Astrocyte (in vitro differentiated cells and primary cell): ENCODE measurements around the gene PKHD1. TPM values are rescaled to one million over a fixed set of nuclear protein-coding genes. Genes with fewer than 3 reads are reported as not detected.

Experiments used
- DNase-seq: peaks from one replicate; pipeline ENCODE4 v3.0.0-alpha.2; 2010; ENCODE audit warnings: low read depth
- FAIRE-seq: peaks from 2 replicates; lab custom pipeline; 2011; peaks lifted over from hg19 to GRCh38; lab: Jason Lieb, UNC
- H2AFZ ChIP-seq: 2 replicates; pipeline ENCODE4 v1.6.0; 2012; ENCODE audit warnings: low read depth, low read length, inconsistent platforms
- H3K27ac ChIP-seq: 2 replicates; pipeline ENCODE4 v1.5.1; 2011; ENCODE audit warnings: low read depth, low read length, inconsistent platforms
- H3K27me3 ChIP-seq: 2 replicates; pipeline ENCODE4 v1.6.0; 2011; ENCODE audit warnings: low read length, inconsistent platforms; ENCODE audit not compliant: insufficient read depth
- H3K36me3 ChIP-seq: 2 replicates; pipeline ENCODE4 v1.5.1; 2011; ENCODE audit warnings: low read length, inconsistent platforms; ENCODE audit not compliant: insufficient read depth
- H3K4me1 ChIP-seq: 2 replicates; pipeline ENCODE4 v1.5.1; 2011; ENCODE audit warnings: low read length, inconsistent platforms; ENCODE audit not compliant: insufficient read depth
- H3K4me2 ChIP-seq: 2 replicates; pipeline ENCODE4 v1.6.0; 2012; ENCODE audit warnings: low read length, inconsistent platforms
- H3K4me3 ChIP-seq: 2 replicates; pipeline ENCODE4 v1.5.1; 2011; ENCODE audit warnings: low read depth, mild to moderate bottlenecking, low read length, inconsistent platforms; ENCODE audit not compliant: insufficient read depth
- H3K79me2 ChIP-seq: 2 replicates; pipeline ENCODE4 v1.6.0; 2012; ENCODE audit warnings: mild to moderate bottlenecking, low read length, inconsistent platforms; ENCODE audit not compliant: insufficient read depth
- H3K9ac ChIP-seq: 2 replicates; pipeline ENCODE4 v1.6.0; 2012; ENCODE audit warnings: mild to moderate bottlenecking, low read length, inconsistent platforms
- H3K9me3 ChIP-seq: 2 replicates; pipeline ENCODE4 v1.5.1; 2012; ENCODE audit warnings: low read depth, mild to moderate bottlenecking, low read length, inconsistent platforms; ENCODE audit not compliant: insufficient read depth
- H4K20me1 ChIP-seq: 2 replicates; pipeline ENCODE4 v1.6.0; 2012; ENCODE audit warnings: low read length, inconsistent platforms; ENCODE audit not compliant: insufficient read depth
- H3K27ac Mint-ChIP-seq: one replicate; pipeline ENCODE4 v1.8.0; 2021; ENCODE audit warnings: mild to moderate bottlenecking, mixed read lengths; ENCODE audit not compliant: unreplicated experiment
- H3K27me3 Mint-ChIP-seq: one replicate; pipeline ENCODE4 v1.8.0; 2021; ENCODE audit warnings: low read depth, mixed read lengths; ENCODE audit not compliant: unreplicated experiment
- H3K36me3 Mint-ChIP-seq: one replicate; pipeline ENCODE4 v1.8.0; 2021; ENCODE audit warnings: low read depth, mixed read lengths; ENCODE audit not compliant: unreplicated experiment
- H3K4me1 Mint-ChIP-seq: one replicate; pipeline ENCODE4 v1.8.0; 2021; ENCODE audit warnings: low read depth, mixed read lengths; ENCODE audit not compliant: unreplicated experiment
- H3K4me3 Mint-ChIP-seq: one replicate; pipeline ENCODE4 v1.8.0; 2021; ENCODE audit warnings: mild to moderate bottlenecking, moderate library complexity, mixed read lengths; ENCODE audit not compliant: unreplicated experiment
- H3K9me3 Mint-ChIP-seq: one replicate; pipeline ENCODE4 v1.8.0; 2021; ENCODE audit warnings: mild to moderate bottlenecking, mixed read lengths; ENCODE audit not compliant: unreplicated experiment
- CTCF ChIP-seq: IDR thresholded peaks from 2 replicates; pipeline ENCODE4 v1.5.1; 2011; ENCODE audit warnings: low read depth, mild to moderate bottlenecking, inconsistent platforms, low read length, moderate library complexity; ENCODE audit not compliant: insufficient read depth
- EZH2 ChIP-seq: IDR thresholded peaks from 2 replicates; pipeline ENCODE4 v1.6.1; 2012; ENCODE audit warnings: mild to moderate bottlenecking, low read length, inconsistent platforms; ENCODE audit not compliant: insufficient read depth
- total RNA-seq: library from RNA; stranded (reverse); gene quantifications from 2 replicates; pipeline ENCODE4 v1.2.1, GENCODE V29; 2021

Gene PKHD1
- total RNA-seq, 1 donor from 2014 or later: 0.16 TPM

- no peak for FAIRE-seq
Observed at GRCh38 chr6:51887859-51888258, 199.6 kb downstream of the PKHD1 start.

GRCh38 chr6:51885957-51886356, 201.5 kb downstream of the PKHD1 start:
- H3K27me3 ChIP-seq: no peaks in the 10 kb centered on the region
- H3K9ac ChIP-seq: no peak overlapping the region
- no peak overlapping the region for H3K27ac ChIP-seq
- H3K4me2 ChIP-seq: no peak overlapping the region
- TF ChIP-seq CTCF: no peak
- no peak for TF ChIP-seq EZH2
- Mint-ChIP-seq H3K27me3 (peaks cover 7% of the 10 kb centered on the region), H3K4me1 (no peaks in the 10 kb centered on the region), H3K36me3 (no peaks in the 10 kb centered on the region), H3K27ac (no peak overlapping the region), H3K9me3 (no peaks in the 10 kb centered on the region), H3K4me3 (no peak overlapping the region)
- no peaks in the 10 kb centered on the region for H3K36me3 ChIP-seq
- H2AFZ ChIP-seq: no peak overlapping the region
- DNase-seq (no peak), FAIRE-seq (no peak)
- no peaks in the 10 kb centered on the region for H3K4me1 ChIP-seq
- H4K20me1 ChIP-seq: no peaks in the 10 kb centered on the region
- no peaks in the 10 kb centered on the region for H3K9me3 ChIP-seq
- no peak overlapping the region for H3K4me3 ChIP-seq
- H3K79me2 ChIP-seq: no peaks in the 10 kb centered on the region

More at GRCh38 chr6:51887859-51888258, 199.6 kb downstream of the PKHD1 start:
- Histone ChIP-seq H3K9ac (no peak overlapping the region), H3K27me3 (no peaks in the 10 kb centered on the region), H3K4me1 (no peaks in the 10 kb centered on the region), H3K79me2 (no peaks in the 10 kb centered on the region), H4K20me1 (no peaks in the 10 kb centered on the region), H3K36me3 (no peaks in the 10 kb centered on the region), H3K4me2 (no peak overlapping the region), H3K27ac (no peak overlapping the region), H3K4me3 (no peak overlapping the region), H3K9me3 (no peaks in the 10 kb centered on the region), H2AFZ (no peak overlapping the region)
- Mint-ChIP-seq H3K27ac (no peak overlapping the region), H3K4me3 (no peak overlapping the region), H3K27me3 (peaks cover 7% of the 10 kb centered on the region), H3K36me3 (no peaks in the 10 kb centered on the region), H3K4me1 (no peaks in the 10 kb centered on the region), H3K9me3 (no peaks in the 10 kb centered on the region)
- TF ChIP-seq CTCF (no peak), EZH2 (no peak)
- no peak for DNase-seq

- DNase-seq (no peak), FAIRE-seq (no peak)
- no peaks in the 10 kb centered on the region for H3K27me3 ChIP-seq
- no peaks in the 10 kb centered on the region for H4K20me1 ChIP-seq
- no peaks in the 10 kb centered on the region for H3K36me3 Mint-ChIP-seq
- no peaks in the 10 kb centered on the region for H3K27me3 Mint-ChIP-seq
- H3K4me3 Mint-ChIP-seq: no peak overlapping the region
- no peak overlapping the region for H3K9ac ChIP-seq
- no peak overlapping the region for H3K4me3 ChIP-seq
- no peaks in the 10 kb centered on the region for H3K79me2 ChIP-seq
- H3K27ac ChIP-seq: no peak overlapping the region
- H2AFZ ChIP-seq: no peak overlapping the region
- no peaks in the 10 kb centered on the region for H3K4me1 Mint-ChIP-seq
- no peak overlapping the region for H3K27ac Mint-ChIP-seq
- H3K9me3 Mint-ChIP-seq: no peaks in the 10 kb centered on the region
- no peaks in the 10 kb centered on the region for H3K9me3 ChIP-seq
- TF ChIP-seq CTCF (no peak), EZH2 (no peak)
- no peaks in the 10 kb centered on the region for H3K4me1 ChIP-seq
- no peaks in the 10 kb centered on the region for H3K36me3 ChIP-seq
- H3K4me2 ChIP-seq: no peak overlapping the region
Observed at GRCh38 chr6:51868591-51869355, 218.6 kb downstream of the PKHD1 start.
